Subcutaneous adipose tissue (tissue), 4 donors: ENCODE data around the gene CLK4. TPM values are rescaled to one million over a fixed set of nuclear protein-coding genes. Genes with fewer than 3 reads are reported as not detected.

Experiments
- CTCF ChIP-seq: fragments of 450-650 bp; IDR thresholded peaks from one replicate; pipeline ENCODE4 v1.5.1; 2016; ENCODE audit warnings: low read depth, mild to moderate bottlenecking, control low read depth, antibody characterized with exemption, moderate library complexity
- total RNA-seq, 4 donors: library from RNA; depleted of rRNA; stranded (reverse); fragments of >200 nt; gene quantifications; one replicate each; pipeline ENCODE4 v1.1.0, GENCODE V29; 2016

CLK4 gene
- total RNA-seq, 4 donors from 2014 or later: 51.7 to 67.2 (median 59.7) TPM

- no peak for TF ChIP-seq CTCF
These were observed 35.9 kb downstream of the CLK4 start for GRCh38 chr5:178590924-178591423.

GRCh38 chr5:178590141-178590923 is 36.5 kb downstream of the CLK4 start, which contains the start of gene COL23A1:
TSS of gene COL23A1 (minus strand) at chr5:178590393.
- no peak for TF ChIP-seq CTCF

GRCh38 chr5:178589180-178590140 is 37.4 kb downstream of the CLK4 start:
- no peak for TF ChIP-seq CTCF

GRCh38 chr5:178588769-178589168 is 38.1 kb downstream of the CLK4 start:
- no peak for TF ChIP-seq CTCF

GRCh38 chr5:178587763-178588611 is 38.9 kb downstream of the CLK4 start:
- TF ChIP-seq CTCF: no peak

- no peak for TF ChIP-seq CTCF
These were observed 40.5 kb downstream of the CLK4 start for GRCh38 chr5:178586396-178586795.
